ENCODE measurements around the gene CHSY1. TPM values are rescaled to one million over a fixed set of nuclear protein-coding genes. Genes with fewer than 3 reads are reported as not detected.

CHSY1 gene
- total RNA-seq, 1 donor from 2014 or later, result 29.7 TPM

- no peaks in the 10 kb centered on the region for H3K27me3 ChIP-seq (ENCODE audit: control insufficient read depth in 3 of 3, insufficient read depth in 3 of 3, low read length in 3 of 3)
- H3K27ac ChIP-seq (ENCODE audit: low read depth, low read length), result no peak overlapping the region
- no peaks in the 10 kb centered on the region for H3K36me3 ChIP-seq (ENCODE audit: control insufficient read depth in 3 of 3, insufficient read depth in 3 of 3, low read length in 3 of 3)
- H3K9me3 ChIP-seq (ENCODE audit: control insufficient read depth in 3 of 3, low read length in 3 of 3), result no peaks in the 10 kb centered on the region
- no peak overlapping the region for H3K9ac ChIP-seq (ENCODE audit: low read depth in 1 of 3, low read length in 3 of 3)
- no peak overlapping the region for H3K4me3 ChIP-seq (ENCODE audit: low read length in 3 of 3)
- peaks cover 24 to 36% (median 26%) of the 10 kb centered on the region in 3 donors for H3K4me1 ChIP-seq (ENCODE audit: control insufficient read depth in 3 of 3, insufficient read depth in 3 of 3, low read length in 3 of 3)
These were observed 48.1 kb downstream of the CHSY1 start for GRCh38 chr15:101203607-101204189.

- Histone ChIP-seq H3K27ac (ENCODE audit: low read depth, low read length) (no peak overlapping the region), H3K4me1 (ENCODE audit: control insufficient read depth in 3 of 3, insufficient read depth in 3 of 3, low read length in 3 of 3) (peaks cover 27 to 42% (median 32%) of the 10 kb centered on the region in 3 donors), H3K4me3 (ENCODE audit: low read length in 3 of 3) (no peak overlapping the region), H3K36me3 (ENCODE audit: control insufficient read depth in 3 of 3, insufficient read depth in 3 of 3, low read length in 3 of 3) (no peaks in the 10 kb centered on the region), H3K27me3 (ENCODE audit: control insufficient read depth in 3 of 3, insufficient read depth in 3 of 3, low read length in 3 of 3) (no peaks in the 10 kb centered on the region), H3K9ac (ENCODE audit: low read depth in 1 of 3, low read length in 3 of 3) (no peak overlapping the region), H3K9me3 (ENCODE audit: control insufficient read depth in 3 of 3, low read length in 3 of 3) (no peaks in the 10 kb centered on the region)
These were observed 48.7 kb downstream of the CHSY1 start for GRCh38 chr15:101203029-101203573.

DNA sequence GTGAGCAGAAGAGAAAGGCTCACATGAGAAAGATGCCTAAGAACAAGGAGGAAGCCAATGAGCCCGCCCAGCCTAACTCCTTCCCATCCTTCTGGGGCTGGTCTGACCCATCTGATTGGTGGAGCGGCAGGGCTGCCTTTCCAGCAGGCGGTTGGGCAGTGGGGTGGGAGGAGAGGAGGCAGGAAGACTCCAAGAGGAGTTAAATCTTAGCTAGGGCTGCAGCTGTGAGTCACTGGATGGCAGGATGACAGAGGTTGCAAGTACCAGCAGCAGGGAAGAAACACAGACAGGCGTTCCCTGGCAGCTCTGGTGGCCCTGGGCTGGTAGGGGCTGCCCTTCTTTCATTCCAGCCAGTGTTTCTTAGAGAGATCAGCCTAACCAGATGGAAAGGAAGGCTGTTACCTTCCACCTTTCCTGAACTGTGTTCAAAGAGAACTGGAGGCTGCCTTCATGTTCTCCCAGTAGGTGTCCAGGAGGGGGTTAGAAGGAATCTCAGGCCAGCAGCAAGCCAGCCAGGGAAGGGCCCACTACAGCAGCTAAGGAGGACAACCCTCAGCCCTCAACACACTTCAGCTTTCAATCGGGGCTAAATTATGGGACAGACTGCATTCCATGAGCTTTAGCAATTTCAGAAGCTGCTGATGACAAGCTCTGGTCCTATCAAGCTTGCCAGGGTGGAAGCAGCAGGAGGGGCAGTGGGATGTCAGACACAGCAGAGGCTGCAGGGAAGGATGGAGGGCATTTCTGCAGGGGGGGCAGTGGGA lies 50.3 kb downstream of the CHSY1 start:
- peak overlapping the region in 2 of 3 donors; percentile 48 to 57 for H3K9ac ChIP-seq (ENCODE audit: low read depth in 1 of 3, low read length in 3 of 3)
- no peaks in the 10 kb centered on the region for H3K27me3 ChIP-seq (ENCODE audit: control insufficient read depth in 3 of 3, insufficient read depth in 3 of 3, low read length in 3 of 3)
- peaks cover 29 to 46% (median 35%) of the 10 kb centered on the region in 3 donors for H3K4me1 ChIP-seq (ENCODE audit: control insufficient read depth in 3 of 3, insufficient read depth in 3 of 3, low read length in 3 of 3)

GRCh38 chr15:101200181-101200580 lies 51.7 kb downstream of the CHSY1 start:
- Histone ChIP-seq H3K27me3 (ENCODE audit: control insufficient read depth in 3 of 3, insufficient read depth in 3 of 3, low read length in 3 of 3) (no peaks in the 10 kb centered on the region), H3K4me1 (ENCODE audit: control insufficient read depth in 3 of 3, insufficient read depth in 3 of 3, low read length in 3 of 3) (peaks cover 29 to 46% (median 35%) of the 10 kb centered on the region in 3 donors), H3K27ac (ENCODE audit: low read depth, low read length) (peak overlapping the region; percentile 66), H3K36me3 (ENCODE audit: control insufficient read depth in 3 of 3, insufficient read depth in 3 of 3, low read length in 3 of 3) (no peaks in the 10 kb centered on the region), H3K9me3 (ENCODE audit: control insufficient read depth in 3 of 3, low read length in 3 of 3) (no peaks in the 10 kb centered on the region), H3K4me3 (ENCODE audit: low read length in 3 of 3) (no peak overlapping the region), H3K9ac (ENCODE audit: low read depth in 1 of 3, low read length in 3 of 3) (no peak overlapping the region)

More for the DNA sequence above, 50.3 kb downstream of the CHSY1 start:
- no peaks in the 10 kb centered on the region for H3K9me3 ChIP-seq (ENCODE audit: control insufficient read depth in 3 of 3, low read length in 3 of 3)
- H3K4me3 ChIP-seq (ENCODE audit: low read length in 3 of 3), result peak overlapping the region in 1 of 3 donors; percentile 2
- no peaks in the 10 kb centered on the region for H3K36me3 ChIP-seq (ENCODE audit: control insufficient read depth in 3 of 3, insufficient read depth in 3 of 3, low read length in 3 of 3)
- peak overlapping the region; percentile 66 for H3K27ac ChIP-seq (ENCODE audit: low read depth, low read length)

DNA sequence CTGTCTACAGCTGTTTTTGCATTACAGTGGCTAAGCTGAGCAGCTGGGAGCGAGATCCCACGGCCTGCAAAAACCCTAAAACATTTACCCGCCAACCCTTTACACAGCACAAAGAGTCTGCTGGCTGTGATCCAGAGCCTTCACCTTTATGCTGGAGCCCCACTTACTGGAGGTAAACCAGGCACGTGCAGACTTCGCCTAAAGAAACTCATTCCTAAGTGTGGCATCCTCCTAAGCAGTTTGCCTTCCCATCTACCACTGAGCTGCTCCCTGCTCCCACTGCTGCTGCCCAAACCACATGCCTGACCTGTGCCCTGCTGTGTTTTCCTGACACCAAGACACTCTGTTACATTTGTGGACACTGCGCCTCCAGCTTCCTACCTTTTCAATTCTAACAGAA lies 53.0 kb downstream of the CHSY1 start:
- H3K4me3 ChIP-seq (ENCODE audit: low read length in 3 of 3), result peak overlapping the region in 1 of 3 donors; percentile 35
- H3K27ac ChIP-seq (ENCODE audit: low read depth, low read length), result peak overlapping the region; percentile 66
- no peaks in the 10 kb centered on the region for H3K36me3 ChIP-seq (ENCODE audit: control insufficient read depth in 3 of 3, insufficient read depth in 3 of 3, low read length in 3 of 3)
- H3K4me1 ChIP-seq (ENCODE audit: control insufficient read depth in 3 of 3, insufficient read depth in 3 of 3, low read length in 3 of 3), result peaks cover 34 to 55% (median 45%) of the 10 kb centered on the region in 3 donors
- no peaks in the 10 kb centered on the region for H3K27me3 ChIP-seq (ENCODE audit: control insufficient read depth in 3 of 3, insufficient read depth in 3 of 3, low read length in 3 of 3)
- no peaks in the 10 kb centered on the region for H3K9me3 ChIP-seq (ENCODE audit: control insufficient read depth in 3 of 3, low read length in 3 of 3)
- peak overlapping the region in 2 of 3 donors; percentile 24 to 43 for H3K9ac ChIP-seq (ENCODE audit: low read depth in 1 of 3, low read length in 3 of 3)

DNA sequence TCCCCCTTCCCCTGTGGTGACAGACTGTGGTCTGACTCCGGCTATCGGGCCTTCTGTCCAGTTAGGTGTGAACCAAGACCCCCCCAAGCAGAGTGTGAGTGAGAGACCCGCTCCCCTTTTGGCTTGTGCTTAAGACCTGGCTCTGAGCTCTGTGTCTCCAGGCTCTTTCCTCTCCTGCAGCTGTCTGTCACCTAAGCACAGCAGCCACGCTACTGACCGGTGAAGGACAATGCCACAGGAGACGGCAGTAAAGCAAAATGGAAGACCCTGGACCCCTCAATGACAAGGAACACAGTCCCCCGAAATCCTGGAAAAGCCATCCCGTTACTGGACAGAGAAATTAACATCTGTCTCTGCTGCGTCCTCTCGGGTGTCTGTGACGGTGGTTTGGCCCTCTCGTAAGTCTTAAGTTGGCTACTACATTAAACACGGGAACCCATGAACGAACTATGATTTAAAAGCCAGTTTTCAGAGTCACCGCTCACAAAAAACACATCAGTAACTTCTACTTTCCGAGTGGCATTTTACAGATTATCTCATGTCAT lies 53.7 kb downstream of the CHSY1 start:
- Histone ChIP-seq H3K27ac (ENCODE audit: low read depth, low read length) (peak overlapping the region; percentile 66), H3K9ac (ENCODE audit: low read depth in 1 of 3, low read length in 3 of 3) (no peak overlapping the region), H3K36me3 (ENCODE audit: control insufficient read depth in 3 of 3, insufficient read depth in 3 of 3, low read length in 3 of 3) (no peaks in the 10 kb centered on the region), H3K9me3 (ENCODE audit: control insufficient read depth in 3 of 3, low read length in 3 of 3) (no peaks in the 10 kb centered on the region), H3K4me3 (ENCODE audit: low read length in 3 of 3) (no peak overlapping the region), H3K4me1 (ENCODE audit: control insufficient read depth in 3 of 3, insufficient read depth in 3 of 3, low read length in 3 of 3) (peaks cover 39 to 61% (median 52%) of the 10 kb centered on the region in 3 donors), H3K27me3 (ENCODE audit: control insufficient read depth in 3 of 3, insufficient read depth in 3 of 3, low read length in 3 of 3) (no peaks in the 10 kb centered on the region)

DNA sequence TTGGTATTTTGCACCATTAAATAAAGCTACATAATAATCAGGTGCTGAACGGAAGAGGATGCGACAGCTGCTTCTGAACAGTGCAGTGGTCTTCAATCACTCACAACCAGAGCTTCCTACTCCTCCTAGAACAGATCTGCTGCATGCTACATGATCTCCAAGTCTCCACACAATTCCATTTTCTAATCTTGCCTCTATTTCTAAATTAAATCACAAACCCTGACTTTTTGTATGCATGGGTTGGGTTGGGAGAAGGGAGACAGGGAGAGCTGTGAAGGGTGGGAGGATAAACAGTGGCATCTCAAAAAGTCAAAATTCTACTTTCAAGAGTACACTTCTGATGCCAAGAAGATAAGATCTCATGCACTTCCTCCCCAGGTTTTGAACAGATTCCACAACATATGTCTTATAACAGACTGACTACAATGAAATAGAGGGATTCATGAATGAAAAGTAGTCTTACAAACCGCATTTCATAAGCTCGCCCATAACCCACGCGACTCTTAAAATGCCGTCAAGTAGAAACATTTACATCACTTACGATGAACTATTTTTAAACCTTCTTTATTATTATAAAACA lies 57.2 kb downstream of the CHSY1 start:
- no peak overlapping the region for H3K27ac ChIP-seq (ENCODE audit: low read depth, low read length)
- no peak overlapping the region for H3K9ac ChIP-seq (ENCODE audit: low read depth in 1 of 3, low read length in 3 of 3)
- no peaks in the 10 kb centered on the region for H3K36me3 ChIP-seq (ENCODE audit: control insufficient read depth in 3 of 3, insufficient read depth in 3 of 3, low read length in 3 of 3)
- no peaks in the 10 kb centered on the region for H3K9me3 ChIP-seq (ENCODE audit: control insufficient read depth in 3 of 3, low read length in 3 of 3)
- H3K4me3 ChIP-seq (ENCODE audit: low read length in 3 of 3), result no peak overlapping the region
- H3K4me1 ChIP-seq (ENCODE audit: control insufficient read depth in 3 of 3, insufficient read depth in 3 of 3, low read length in 3 of 3), result peaks cover 34 to 48% (median 45%) of the 10 kb centered on the region in 3 donors
- no peaks in the 10 kb centered on the region for H3K27me3 ChIP-seq (ENCODE audit: control insufficient read depth in 3 of 3, insufficient read depth in 3 of 3, low read length in 3 of 3)

DNA sequence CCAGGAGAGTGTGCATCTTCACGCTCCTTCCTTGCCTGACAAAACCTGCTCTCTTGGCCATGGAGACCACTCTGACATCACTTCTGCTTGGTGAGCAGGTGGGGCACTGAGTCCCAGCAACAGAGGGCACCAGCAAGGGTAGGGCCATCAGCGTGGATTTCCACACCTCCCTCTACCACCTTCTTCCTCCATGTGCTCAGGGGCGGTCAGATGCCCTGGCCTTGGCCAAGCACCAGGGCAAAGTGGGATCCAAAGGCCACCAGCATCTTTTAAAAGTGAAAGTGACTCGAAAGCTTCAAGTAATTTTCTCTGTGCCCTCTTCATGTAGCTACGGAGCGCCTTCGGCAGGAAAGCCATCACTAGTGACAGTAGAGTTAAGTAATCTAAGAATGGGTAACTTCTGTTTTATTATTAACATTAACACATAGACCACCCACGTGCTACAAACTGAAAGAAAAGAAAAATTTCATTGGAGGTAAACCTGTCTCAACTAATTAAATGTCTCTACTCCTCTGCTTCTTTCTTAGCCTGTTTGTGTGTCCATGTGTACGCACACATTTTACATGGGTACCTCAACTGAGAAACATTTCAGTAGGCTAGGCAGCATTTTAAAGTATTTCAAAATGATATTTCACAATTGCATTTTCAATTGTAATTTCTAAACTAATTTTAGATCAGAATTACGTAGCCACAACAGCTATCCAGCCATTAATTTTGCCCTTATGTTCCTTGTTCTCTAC lies 57.9 kb downstream of the CHSY1 start:
- Histone ChIP-seq H3K9ac (ENCODE audit: low read depth in 1 of 3, low read length in 3 of 3) (peak overlapping the region in 2 of 3 donors; percentile 19 to 63), H3K27ac (ENCODE audit: low read depth, low read length) (peak overlapping the region; percentile 55), H3K4me3 (ENCODE audit: low read length in 3 of 3) (peak overlapping the region; percentile 18 to 60 (median 59)), H3K27me3 (ENCODE audit: control insufficient read depth in 3 of 3, insufficient read depth in 3 of 3, low read length in 3 of 3) (no peaks in the 10 kb centered on the region), H3K36me3 (ENCODE audit: control insufficient read depth in 3 of 3, insufficient read depth in 3 of 3, low read length in 3 of 3) (no peaks in the 10 kb centered on the region), H3K4me1 (ENCODE audit: control insufficient read depth in 3 of 3, insufficient read depth in 3 of 3, low read length in 3 of 3) (peaks cover 35 to 48% (median 45%) of the 10 kb centered on the region in 3 donors), H3K9me3 (ENCODE audit: control insufficient read depth in 3 of 3, low read length in 3 of 3) (no peaks in the 10 kb centered on the region)

GRCh38 chr15:101193120-101193644 lies 58.7 kb downstream of the CHSY1 start:
- H3K27me3 ChIP-seq (ENCODE audit: control insufficient read depth in 3 of 3, insufficient read depth in 3 of 3, low read length in 3 of 3), result no peaks in the 10 kb centered on the region
- H3K4me1 ChIP-seq (ENCODE audit: control insufficient read depth in 3 of 3, insufficient read depth in 3 of 3, low read length in 3 of 3), result peaks cover 39 to 48% (median 42%) of the 10 kb centered on the region in 3 donors
- H3K9ac ChIP-seq (ENCODE audit: low read depth in 1 of 3, low read length in 3 of 3), result peak overlapping the region; percentile 15 to 63 (median 24)
- H3K27ac ChIP-seq (ENCODE audit: low read depth, low read length), result peak overlapping the region; percentile 55
- H3K4me3 ChIP-seq (ENCODE audit: low read length in 3 of 3), result peak overlapping the region; percentile 18 to 60 (median 59)
- no peaks in the 10 kb centered on the region for H3K9me3 ChIP-seq (ENCODE audit: control insufficient read depth in 3 of 3, low read length in 3 of 3)
- H3K36me3 ChIP-seq (ENCODE audit: control insufficient read depth in 3 of 3, insufficient read depth in 3 of 3, low read length in 3 of 3), result no peaks in the 10 kb centered on the region

Data from skeletal muscle tissue (tissue), 4 donors.